Keratinocyte (primary cell): ENCODE results near the gene GOLGA7B. TPM values are rescaled to one million over a fixed set of nuclear protein-coding genes. Genes with fewer than 3 reads are reported as not detected.
A peak's percentile ranks its signal among the peaks of the same experiment; 100 is the strongest.

Experiments used
- DNase-seq: peaks from one replicate; pipeline ENCODE4 v3.0.0-alpha.2; 2011; ENCODE audit warnings: low read depth, missing footprints, low spot score
- FAIRE-seq: peaks from 2 replicates; lab custom pipeline; 2011; peaks lifted over from hg19 to GRCh38; lab: Jason Lieb, UNC
- H2AFZ ChIP-seq: 2 replicates; pipeline ENCODE4 v1.6.0; 2012; ENCODE audit warnings: low read length, control low read depth, inconsistent platforms; ENCODE audit not compliant: control insufficient read depth
- H3K27ac ChIP-seq: 2 replicates; pipeline ENCODE4 v1.5.1; 2011; ENCODE audit warnings: low read length; ENCODE audit not compliant: control insufficient read depth, insufficient read depth
- H3K27me3 ChIP-seq: 3 replicates; pipeline ENCODE4 v1.6.0; 2011; ENCODE audit warnings: low read length; ENCODE audit not compliant: control insufficient read depth, insufficient read depth; ENCODE audit errors: extremely low read depth
- H3K36me3 ChIP-seq, 2 experiments: 2 replicates in 1 of 2; 3 replicates in 1 of 2; pipeline ENCODE4 v1.5.1; 2011; ENCODE audit warnings: low read length in 2 of 2, mild to moderate bottlenecking in 1 of 2; ENCODE audit not compliant: control insufficient read depth in 2 of 2, insufficient read depth in 2 of 2; ENCODE audit errors: extremely low read depth in 1 of 2
- H3K4me1 ChIP-seq: 3 replicates; pipeline ENCODE4 v1.5.1; 2011; ENCODE audit warnings: low read length; ENCODE audit not compliant: control insufficient read depth, insufficient read depth; ENCODE audit errors: extremely low read depth
- H3K4me2 ChIP-seq: 3 replicates; pipeline ENCODE4 v1.6.0; 2011; ENCODE audit warnings: low read depth, low read length; ENCODE audit not compliant: control insufficient read depth, insufficient read depth; ENCODE audit errors: extremely low read depth
- H3K4me3 ChIP-seq, 3 experiments: fragments of 200-600 bp in 1 of 3; sonication (generic) in 1 of 3; 2 replicates in 2 of 3; 3 replicates in 1 of 3; pipeline ENCODE4 v1.5.1; 2011 to 2016; ENCODE audit warnings: low read length in 3 of 3, mild to moderate bottlenecking in 3 of 3, control low read depth in 2 of 3, inconsistent platforms in 1 of 3, low read depth in 1 of 3, mixed read lengths in 1 of 3, mixed run types in 1 of 3, moderate library complexity in 1 of 3; ENCODE audit not compliant: control insufficient read depth in 2 of 3, insufficient read depth in 2 of 3; ENCODE audit errors: extremely low read depth in 1 of 3
- H3K79me2 ChIP-seq: 2 replicates; pipeline ENCODE4 v1.6.0; 2012; ENCODE audit warnings: low read length; ENCODE audit not compliant: control insufficient read depth, insufficient read depth
- H3K9ac ChIP-seq: 3 replicates; pipeline ENCODE4 v1.6.0; 2011; ENCODE audit warnings: low read length; ENCODE audit not compliant: control insufficient read depth, insufficient read depth; ENCODE audit errors: extremely low read depth
- H3K9me1 ChIP-seq: 3 replicates; pipeline ENCODE4 v1.6.0; 2011; ENCODE audit warnings: low read length; ENCODE audit not compliant: control insufficient read depth, insufficient read depth; ENCODE audit errors: extremely low read depth
- H3K9me3 ChIP-seq: 2 replicates; pipeline ENCODE4 v1.5.1; 2012; ENCODE audit warnings: low read depth, low read length; ENCODE audit not compliant: control insufficient read depth
- H4K20me1 ChIP-seq: 3 replicates; pipeline ENCODE4 v1.6.0; 2011; ENCODE audit warnings: low read length; ENCODE audit not compliant: control insufficient read depth, insufficient read depth; ENCODE audit errors: extremely low read depth
- CTCF ChIP-seq, 3 experiments: IDR thresholded peaks in 1 of 3; conservative IDR thresholded peaks in 1 of 3; optimal IDR thresholded peaks in 1 of 3; 2 replicates in 2 of 3; 3 replicates in 1 of 3; pipeline versions ENCODE3 to v1.5.1; 2011; ENCODE audit warnings: low read length in 3 of 3, mild to moderate bottlenecking in 3 of 3, moderate library complexity in 2 of 3, control low read depth in 1 of 3, inconsistent platforms in 1 of 3; ENCODE audit not compliant: insufficient read depth in 2 of 3; ENCODE audit errors: extremely low read depth in 1 of 3
- EZH2 ChIP-seq: IDR thresholded peaks from one replicate; pipeline ENCODE4 v1.6.1; 2012; ENCODE audit warnings: inconsistent platforms, mild to moderate bottlenecking, low read length, moderate library complexity
- dilution Hi-C: fragments of 300-500 bp; cut with MboI; formaldehyde crosslinking; loops from one replicate; pipeline ENCODE4 v1.7.0; 2020; ENCODE audit warnings: low sequenced_read_pairs; ENCODE audit not compliant: extremely low pct_ligation_motif_present
- polyA plus RNA-seq, 5 experiments: library from polyadenylated mRNA; depleted of rRNA in 3 of 5; stranded (reverse) in 3 of 5; stranded (forward) in 1 of 5; unstranded in 1 of 5; fragments of >200 nt; gene quantifications; 1 replicate in 1 of 5; 2 replicates in 3 of 5; 3 replicates in 1 of 5; pipeline versions ENCODE4 v1.2.1 to v1.2.3, GENCODE V29; 2011 to 2012; ENCODE audit warnings: missing spikeins in 2 of 5, low read depth in 1 of 5, low replicate concordance in 1 of 5

The GOLGA7B gene
- polyA plus RNA-seq, 1 donor (not counting 4 experiments of a cell fraction or from before 2014, with no cell fraction given) = 4.9 TPM

GRCh38 chr10:97868134-97868685, 18.6 kb downstream of the GOLGA7B start:
- Histone ChIP-seq H3K27me3 (no peaks in the 10 kb centered on the region), H3K79me2 (no peaks in the 10 kb centered on the region), H3K9me3 (no peaks in the 10 kb centered on the region), H4K20me1 (no peaks in the 10 kb centered on the region), H3K4me2 (no peak overlapping the region), H3K4me3 (no peak overlapping the region), H3K9ac (no peak overlapping the region), H3K4me1 (peaks cover 8% of the 10 kb centered on the region), H3K36me3 (peaks cover 0 to 1% of the 10 kb centered on the region in 2 experiments), H3K27ac (no peak overlapping the region), H3K9me1 (no peaks in the 10 kb centered on the region), H2AFZ (no peak overlapping the region)
- TF ChIP-seq CTCF (optimal IDR thresholded peaks at IDR 0.05 in 1 of 3, IDR thresholded peaks at IDR 0.05 in 1 of 3, conservative IDR thresholded peaks at IDR 0.05 in 1 of 3; ENCODE audit: extremely low read depth in 1 of 3, insufficient read depth in 2 of 3, low read length in 3 of 3) (peak in 2 of 3 experiments; percentile 16 to 74), EZH2 (no peak)
- DNase-seq = no peak
- dilution Hi-C loops = loop anchor here (25.0 kb wide), 1 partner anchor 106 kb away; the partner anchor contains the start of gene SFRP5
- no peak for FAIRE-seq

- H3K27ac ChIP-seq = no peak overlapping the region
- H3K36me3 ChIP-seq = peaks cover 0 to 1% of the 10 kb centered on the region in 2 experiments
- no peaks in the 10 kb centered on the region for H3K79me2 ChIP-seq
- peak overlapping the region; percentile 32 for H3K9ac ChIP-seq
- H3K4me1 ChIP-seq = peaks cover 17% of the 10 kb centered on the region
- dilution Hi-C loops = loop anchor here (25.0 kb wide), 1 partner anchor 107 kb away; the partner anchor contains the start of gene SFRP5
- H3K9me3 ChIP-seq = no peaks in the 10 kb centered on the region
- H4K20me1 ChIP-seq = no peaks in the 10 kb centered on the region
- H3K9me1 ChIP-seq = no peaks in the 10 kb centered on the region
- DNase-seq (no peak), FAIRE-seq (peak; percentile 80)
- no peak overlapping the region for H3K4me3 ChIP-seq
- no peak for TF ChIP-seq EZH2
- peak; percentile 86 to 98 (median 96) for TF ChIP-seq CTCF (optimal IDR thresholded peaks at IDR 0.05 in 1 of 3, IDR thresholded peaks at IDR 0.05 in 1 of 3, conservative IDR thresholded peaks at IDR 0.05 in 1 of 3; ENCODE audit: extremely low read depth in 1 of 3, insufficient read depth in 2 of 3, low read length in 3 of 3)
- H3K4me2 ChIP-seq = no peak overlapping the region
- H3K27me3 ChIP-seq = no peaks in the 10 kb centered on the region
- H2AFZ ChIP-seq = peak overlapping the region; percentile 78
These were observed 19.7 kb downstream of the GOLGA7B start for GRCh38 chr10:97869091-97870042.
